ENCODE results near the gene BTF3.

The BTF3 gene

DNA sequence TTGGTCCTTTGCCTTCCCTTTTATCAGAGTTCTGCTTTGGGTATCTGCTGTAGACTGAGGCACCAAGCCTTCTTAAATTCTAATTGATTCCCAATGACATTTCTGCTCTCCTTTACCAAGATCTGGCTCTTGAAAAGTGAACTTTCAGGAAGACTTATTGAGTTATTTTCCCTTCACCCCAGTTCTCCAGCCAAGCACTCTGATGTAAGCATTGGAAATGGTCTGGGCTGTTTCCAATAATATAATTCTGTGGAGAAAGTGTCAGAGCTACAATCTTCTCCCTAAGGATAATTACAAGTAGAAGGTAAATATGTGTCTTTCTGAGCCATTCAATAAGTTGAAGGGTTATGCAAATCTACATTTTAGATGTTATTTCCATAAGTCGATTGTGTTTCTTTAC, 30.8 kb downstream of the BTF3 start:
- TF ChIP-seq, protein P1, sequence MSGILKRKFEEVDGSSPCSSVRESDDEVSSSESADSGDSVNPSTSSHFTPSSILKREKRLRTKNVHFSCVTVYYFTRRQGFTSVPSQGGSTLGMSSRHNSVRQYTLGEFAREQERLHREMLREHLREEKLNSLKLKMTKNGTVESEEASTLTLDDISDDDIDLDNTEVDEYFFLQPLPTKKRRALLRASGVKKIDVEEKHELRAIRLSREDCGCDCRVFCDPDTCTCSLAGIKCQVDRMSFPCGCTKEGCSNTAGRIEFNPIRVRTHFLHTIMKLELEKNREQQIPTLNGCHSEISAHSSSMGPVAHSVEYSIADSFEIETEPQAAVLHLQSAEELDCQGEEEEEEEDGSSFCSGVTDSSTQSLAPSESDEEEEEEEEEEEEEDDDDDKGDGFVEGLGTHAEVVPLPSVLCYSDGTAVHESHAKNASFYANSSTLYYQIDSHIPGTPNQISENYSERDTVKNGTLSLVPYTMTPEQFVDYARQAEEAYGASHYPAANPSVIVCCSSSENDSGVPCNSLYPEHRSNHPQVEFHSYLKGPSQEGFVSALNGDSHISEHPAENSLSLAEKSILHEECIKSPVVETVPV (CRISPR knock-in tag; IDR thresholded peaks at IDR 0.05), result no peak
- TF ChIP-seq ESRRG (CRISPR knock-in tag; IDR thresholded peaks at IDR 0.05), result no peak
- TF ChIP-seq TCF4 (CRISPR knock-in tag; IDR thresholded peaks at IDR 0.05; ENCODE audit: borderline replicate concordance), result no peak
- TF ChIP-seq, protein P2, sequence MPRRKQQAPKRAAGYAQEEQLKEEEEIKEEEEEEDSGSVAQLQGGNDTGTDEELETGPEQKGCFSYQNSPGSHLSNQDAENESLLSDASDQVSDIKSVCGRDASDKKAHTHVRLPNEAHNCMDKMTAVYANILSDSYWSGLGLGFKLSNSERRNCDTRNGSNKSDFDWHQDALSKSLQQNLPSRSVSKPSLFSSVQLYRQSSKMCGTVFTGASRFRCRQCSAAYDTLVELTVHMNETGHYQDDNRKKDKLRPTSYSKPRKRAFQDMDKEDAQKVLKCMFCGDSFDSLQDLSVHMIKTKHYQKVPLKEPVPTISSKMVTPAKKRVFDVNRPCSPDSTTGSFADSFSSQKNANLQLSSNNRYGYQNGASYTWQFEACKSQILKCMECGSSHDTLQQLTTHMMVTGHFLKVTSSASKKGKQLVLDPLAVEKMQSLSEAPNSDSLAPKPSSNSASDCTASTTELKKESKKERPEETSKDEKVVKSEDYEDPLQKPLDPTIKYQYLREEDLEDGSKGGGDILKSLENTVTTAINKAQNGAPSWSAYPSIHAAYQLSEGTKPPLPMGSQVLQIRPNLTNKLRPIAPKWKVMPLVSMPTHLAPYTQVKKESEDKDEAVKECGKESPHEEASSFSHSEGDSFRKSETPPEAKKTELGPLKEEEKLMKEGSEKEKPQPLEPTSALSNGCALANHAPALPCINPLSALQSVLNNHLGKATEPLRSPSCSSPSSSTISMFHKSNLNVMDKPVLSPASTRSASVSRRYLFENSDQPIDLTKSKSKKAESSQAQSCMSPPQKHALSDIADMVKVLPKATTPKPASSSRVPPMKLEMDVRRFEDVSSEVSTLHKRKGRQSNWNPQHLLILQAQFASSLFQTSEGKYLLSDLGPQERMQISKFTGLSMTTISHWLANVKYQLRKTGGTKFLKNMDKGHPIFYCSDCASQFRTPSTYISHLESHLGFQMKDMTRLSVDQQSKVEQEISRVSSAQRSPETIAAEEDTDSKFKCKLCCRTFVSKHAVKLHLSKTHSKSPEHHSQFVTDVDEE (CRISPR knock-in tag; IDR thresholded peaks at IDR 0.05), result no peak
- TF ChIP-seq, protein P3, sequence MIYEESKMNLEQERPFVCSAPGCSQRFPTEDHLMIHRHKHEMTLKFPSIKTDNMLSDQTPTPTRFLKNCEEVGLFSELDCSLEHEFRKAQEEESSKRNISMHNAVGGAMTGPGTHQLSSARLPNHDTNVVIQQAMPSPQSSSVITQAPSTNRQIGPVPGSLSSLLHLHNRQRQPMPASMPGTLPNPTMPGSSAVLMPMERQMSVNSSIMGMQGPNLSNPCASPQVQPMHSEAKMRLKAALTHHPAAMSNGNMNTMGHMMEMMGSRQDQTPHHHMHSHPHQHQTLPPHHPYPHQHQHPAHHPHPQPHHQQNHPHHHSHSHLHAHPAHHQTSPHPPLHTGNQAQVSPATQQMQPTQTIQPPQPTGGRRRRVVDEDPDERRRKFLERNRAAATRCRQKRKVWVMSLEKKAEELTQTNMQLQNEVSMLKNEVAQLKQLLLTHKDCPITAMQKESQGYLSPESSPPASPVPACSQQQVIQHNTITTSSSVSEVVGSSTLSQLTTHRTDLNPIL (CRISPR knock-in tag; IDR thresholded peaks at IDR 0.05; ENCODE audit: low read depth), result no peak
- TF ChIP-seq, protein P4, sequence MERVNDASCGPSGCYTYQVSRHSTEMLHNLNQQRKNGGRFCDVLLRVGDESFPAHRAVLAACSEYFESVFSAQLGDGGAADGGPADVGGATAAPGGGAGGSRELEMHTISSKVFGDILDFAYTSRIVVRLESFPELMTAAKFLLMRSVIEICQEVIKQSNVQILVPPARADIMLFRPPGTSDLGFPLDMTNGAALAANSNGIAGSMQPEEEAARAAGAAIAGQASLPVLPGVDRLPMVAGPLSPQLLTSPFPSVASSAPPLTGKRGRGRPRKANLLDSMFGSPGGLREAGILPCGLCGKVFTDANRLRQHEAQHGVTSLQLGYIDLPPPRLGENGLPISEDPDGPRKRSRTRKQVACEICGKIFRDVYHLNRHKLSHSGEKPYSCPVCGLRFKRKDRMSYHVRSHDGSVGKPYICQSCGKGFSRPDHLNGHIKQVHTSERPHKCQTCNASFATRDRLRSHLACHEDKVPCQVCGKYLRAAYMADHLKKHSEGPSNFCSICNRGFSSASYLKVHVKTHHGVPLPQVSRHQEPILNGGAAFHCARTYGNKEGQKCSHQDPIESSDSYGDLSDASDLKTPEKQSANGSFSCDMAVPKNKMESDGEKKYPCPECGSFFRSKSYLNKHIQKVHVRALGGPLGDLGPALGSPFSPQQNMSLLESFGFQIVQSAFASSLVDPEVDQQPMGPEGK (CRISPR knock-in tag; IDR thresholded peaks at IDR 0.05; ENCODE audit: borderline replicate concordance), result no peak
- no peak for ATAC-seq

DNA sequence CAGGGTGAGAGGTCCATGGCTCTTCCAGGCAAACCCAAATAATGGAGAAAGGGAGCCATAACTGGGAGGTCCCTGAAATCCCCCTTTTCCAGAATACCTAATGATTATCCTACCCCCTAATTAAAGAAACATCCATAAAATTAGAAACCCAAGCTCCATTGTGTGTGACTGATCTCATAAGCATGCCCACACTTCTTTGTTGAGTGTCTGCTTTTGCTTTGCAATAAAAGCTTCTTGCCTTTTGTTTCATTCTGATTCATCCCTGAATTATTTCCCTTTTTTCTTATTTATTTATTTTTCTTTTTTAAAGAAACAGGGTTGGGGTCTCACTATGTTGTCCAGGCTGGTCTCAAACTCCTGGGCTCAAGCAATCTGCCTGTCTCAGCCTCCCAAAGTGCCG, 33.1 kb downstream of the BTF3 start:
- TF ChIP-seq ZC3H10 (CRISPR knock-in tag; IDR thresholded peaks at IDR 0.05) (no peak), ISL1 (CRISPR knock-in tag; IDR thresholded peaks at IDR 0.05) (no peak), ZFP30 (CRISPR knock-in tag; IDR thresholded peaks at IDR 0.05) (no peak), GLIS3 (CRISPR knock-in tag; IDR thresholded peaks at IDR 0.05) (no peak), ESRRG (CRISPR knock-in tag; IDR thresholded peaks at IDR 0.05) (no peak), TOX (CRISPR knock-in tag; IDR thresholded peaks at IDR 0.05; ENCODE audit: borderline replicate concordance) (no peak), PPARA (CRISPR knock-in tag; IDR thresholded peaks at IDR 0.05; ENCODE audit: borderline replicate concordance) (no peak), ZNF70 (CRISPR knock-in tag; IDR thresholded peaks at IDR 0.05) (no peak), ZNF8 (CRISPR knock-in tag; IDR thresholded peaks at IDR 0.05) (no peak), ARNTL (CRISPR knock-in tag; IDR thresholded peaks at IDR 0.05; ENCODE audit: borderline replicate concordance, low read depth) (no peak), RARB (CRISPR knock-in tag; IDR thresholded peaks at IDR 0.05) (no peak), ZFP3 (CRISPR knock-in tag; IDR thresholded peaks at IDR 0.05) (no peak), BACH2 (CRISPR knock-in tag; IDR thresholded peaks at IDR 0.05; ENCODE audit: borderline replicate concordance) (no peak), CSDC2 (CRISPR knock-in tag; IDR thresholded peaks at IDR 0.05) (no peak), ZNF565 (CRISPR knock-in tag; conservative IDR thresholded peaks at IDR 0.05; ENCODE audit: low read depth) (no peak), OSR1 (CRISPR knock-in tag; IDR thresholded peaks at IDR 0.05) (no peak)
- TF ChIP-seq, protein P1 (CRISPR knock-in tag; IDR thresholded peaks at IDR 0.05), result no peak
- TF ChIP-seq, protein P2 (CRISPR knock-in tag; IDR thresholded peaks at IDR 0.05), result no peak
- TF ChIP-seq, protein P5, sequence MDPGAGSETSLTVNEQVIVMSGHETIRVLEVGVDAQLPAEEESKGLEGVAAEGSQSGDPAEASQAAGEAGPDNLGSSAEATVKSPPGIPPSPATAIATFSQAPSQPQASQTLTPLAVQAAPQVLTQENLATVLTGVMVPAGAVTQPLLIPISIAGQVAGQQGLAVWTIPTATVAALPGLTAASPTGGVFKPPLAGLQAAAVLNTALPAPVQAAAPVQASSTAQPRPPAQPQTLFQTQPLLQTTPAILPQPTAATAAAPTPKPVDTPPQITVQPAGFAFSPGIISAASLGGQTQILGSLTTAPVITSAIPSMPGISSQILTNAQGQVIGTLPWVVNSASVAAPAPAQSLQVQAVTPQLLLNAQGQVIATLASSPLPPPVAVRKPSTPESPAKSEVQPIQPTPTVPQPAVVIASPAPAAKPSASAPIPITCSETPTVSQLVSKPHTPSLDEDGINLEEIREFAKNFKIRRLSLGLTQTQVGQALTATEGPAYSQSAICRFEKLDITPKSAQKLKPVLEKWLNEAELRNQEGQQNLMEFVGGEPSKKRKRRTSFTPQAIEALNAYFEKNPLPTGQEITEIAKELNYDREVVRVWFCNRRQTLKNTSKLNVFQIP (CRISPR knock-in tag; IDR thresholded peaks at IDR 0.05; ENCODE audit: borderline replicate concordance, low read depth), result no peak
- TF ChIP-seq, protein P3 (CRISPR knock-in tag; IDR thresholded peaks at IDR 0.05; ENCODE audit: low read depth), result no peak
- no peak for ATAC-seq
